ENCODE data around the gene SYNE3. TPM values are rescaled to one million over a fixed set of nuclear protein-coding genes. Genes with fewer than 3 reads are reported as not detected.

The SYNE3 gene
- total RNA-seq, 1 donor from 2014 or later = 2.5 TPM

GRCh38 chr14:95504135-95505029, 12.1 kb downstream of the SYNE3 start:
- Mint-ChIP-seq H3K27me3 (ENCODE audit: low read depth, unreplicated experiment) (peaks cover 21% of the 10 kb centered on the region), H3K4me3 (ENCODE audit: unreplicated experiment) (no peak overlapping the region), H3K9me3 (ENCODE audit: unreplicated experiment) (peaks cover 2% of the 10 kb centered on the region), H3K4me1 (ENCODE audit: low read depth, unreplicated experiment) (peaks cover 28% of the 10 kb centered on the region), H3K36me3 (ENCODE audit: low read depth, unreplicated experiment) (no peaks in the 10 kb centered on the region), H3K27ac (ENCODE audit: unreplicated experiment) (no peak overlapping the region)
- no peak overlapping the region for H3K4me3 ChIP-seq (ENCODE audit: insufficient read depth, low read depth, low read length)
- H3K79me2 ChIP-seq (ENCODE audit: insufficient read depth, low read length) = no peaks in the 10 kb centered on the region
- H3K27ac ChIP-seq (ENCODE audit: low read depth, low read length) = no peak overlapping the region
- H3K36me3 ChIP-seq (ENCODE audit: insufficient read depth, low read length) = no peaks in the 10 kb centered on the region
- no peak overlapping the region for H2AFZ ChIP-seq (ENCODE audit: low read depth, low read length)
- peak; percentile 43 for FAIRE-seq
- H3K9me3 ChIP-seq (ENCODE audit: insufficient read depth, low read depth, low read length) = no peaks in the 10 kb centered on the region
- peaks cover 40% of the 10 kb centered on the region for H3K4me1 ChIP-seq (ENCODE audit: insufficient read depth, low read length)
- TF ChIP-seq CTCF (IDR thresholded peaks at IDR 0.05; ENCODE audit: insufficient read depth, low read depth, low read length) (no peak), EZH2 (IDR thresholded peaks at IDR 0.05; ENCODE audit: insufficient read depth, low read length) (no peak)
- no peaks in the 10 kb centered on the region for H3K27me3 ChIP-seq (ENCODE audit: insufficient read depth, low read length)
- peak overlapping the region; percentile 20 for H3K4me2 ChIP-seq (ENCODE audit: low read length)
- DNase-seq (ENCODE audit: low read depth) = peak; percentile 66
- no peaks in the 10 kb centered on the region for H4K20me1 ChIP-seq (ENCODE audit: insufficient read depth, low read length)
- no peak overlapping the region for H3K9ac ChIP-seq (ENCODE audit: low read length)

- no peak overlapping the region for H3K9ac ChIP-seq (ENCODE audit: low read length)
- FAIRE-seq (no peak), DNase-seq (ENCODE audit: low read depth) (peak; percentile 21)
- no peak for TF ChIP-seq EZH2 (IDR thresholded peaks at IDR 0.05; ENCODE audit: insufficient read depth, low read length)
- TF ChIP-seq CTCF (IDR thresholded peaks at IDR 0.05; ENCODE audit: insufficient read depth, low read depth, low read length) = no peak
- H3K4me1 ChIP-seq (ENCODE audit: insufficient read depth, low read length) = peaks cover 42% of the 10 kb centered on the region
- no peak overlapping the region for H3K4me3 ChIP-seq (ENCODE audit: insufficient read depth, low read depth, low read length)
- H3K27ac ChIP-seq (ENCODE audit: low read depth, low read length) = no peak overlapping the region
- Mint-ChIP-seq H3K4me3 (ENCODE audit: unreplicated experiment) (no peak overlapping the region), H3K4me1 (ENCODE audit: low read depth, unreplicated experiment) (peaks cover 28% of the 10 kb centered on the region), H3K27me3 (ENCODE audit: low read depth, unreplicated experiment) (peaks cover 21% of the 10 kb centered on the region), H3K27ac (ENCODE audit: unreplicated experiment) (no peak overlapping the region), H3K9me3 (ENCODE audit: unreplicated experiment) (peaks cover 2% of the 10 kb centered on the region), H3K36me3 (ENCODE audit: low read depth, unreplicated experiment) (no peaks in the 10 kb centered on the region)
- H3K4me2 ChIP-seq (ENCODE audit: low read length) = no peak overlapping the region
- H3K9me3 ChIP-seq (ENCODE audit: insufficient read depth, low read depth, low read length) = no peaks in the 10 kb centered on the region
- H3K36me3 ChIP-seq (ENCODE audit: insufficient read depth, low read length) = no peaks in the 10 kb centered on the region
- no peaks in the 10 kb centered on the region for H4K20me1 ChIP-seq (ENCODE audit: insufficient read depth, low read length)
- no peaks in the 10 kb centered on the region for H3K79me2 ChIP-seq (ENCODE audit: insufficient read depth, low read length)
- no peaks in the 10 kb centered on the region for H3K27me3 ChIP-seq (ENCODE audit: insufficient read depth, low read length)
- H2AFZ ChIP-seq (ENCODE audit: low read depth, low read length) = no peak overlapping the region
These were observed 12.9 kb downstream of the SYNE3 start for GRCh38 chr14:95503365-95504134.

Data from astrocyte (in vitro differentiated cells and primary cell).